Upper lobe of right lung (tissue), 1 donor: Measurements from ENCODE around the gene SERTAD1. TPM values are rescaled to one million over a fixed set of nuclear protein-coding genes. Genes with fewer than 3 reads are reported as not detected.
"Not testable (repeated sequence)": the region's sequence is repeated elsewhere in the genome, so short reads cannot be mapped to it uniquely, and the experiment has no call there.

Source experiments
- ATAC-seq: fragments of 200-7000 bp; cut with Tn5 transposase; one replicate; pipeline ENCODE4 v1.9.1; 2020; ENCODE audit warnings: mild to moderate bottlenecking, moderate library complexity
- DNase-seq: peaks from one replicate; pipeline ENCODE4 v3.0.0-alpha.2; 2020
- H3K27ac ChIP-seq: fragments of 200-600 bp; one replicate; pipeline ENCODE4 v1.8.0; 2022
- H3K27me3 ChIP-seq: fragments of 200-600 bp; one replicate; pipeline ENCODE4 v1.8.0; 2022; ENCODE audit warnings: mild to moderate bottlenecking
- H3K36me3 ChIP-seq: fragments of 200-600 bp; one replicate; pipeline ENCODE4 v1.8.0; 2022
- H3K4me1 ChIP-seq: fragments of 200-600 bp; one replicate; pipeline ENCODE4 v1.8.0; 2022
- H3K4me3 ChIP-seq: fragments of 200-600 bp; one replicate; pipeline ENCODE4 v1.8.0; 2022; ENCODE audit warnings: mild to moderate bottlenecking
- H3K9me3 ChIP-seq: fragments of 200-600 bp; one replicate; pipeline ENCODE4 v1.8.0; 2022
- CTCF ChIP-seq: fragments of 200-600 bp; IDR thresholded peaks from one replicate; pipeline ENCODE4 v1.8.0; 2022; ENCODE audit warnings: antibody characterized with exemption
- intact Hi-C: fragments of 100-400 bp; cut with DNase I; formaldehyde crosslinking; loops from one replicate; pipeline ENCODE4 v1.11.0; 2022
- total RNA-seq: library from RNA; stranded (reverse); fragmentation: NEBNext Ultra II Directional; extraction: Animal tissue kit (Norgen Biotek cat#: 25700); gene quantifications from one replicate; pipeline ENCODE4 v1.2.1, GENCODE V29; 2021
- donor health status: DM: no; HTN: yes; CAD: no; lungs with severe emphysema.

SERTAD1 gene
- total RNA-seq, 1 donor from 2014 or later = 22.1 TPM

DNA sequence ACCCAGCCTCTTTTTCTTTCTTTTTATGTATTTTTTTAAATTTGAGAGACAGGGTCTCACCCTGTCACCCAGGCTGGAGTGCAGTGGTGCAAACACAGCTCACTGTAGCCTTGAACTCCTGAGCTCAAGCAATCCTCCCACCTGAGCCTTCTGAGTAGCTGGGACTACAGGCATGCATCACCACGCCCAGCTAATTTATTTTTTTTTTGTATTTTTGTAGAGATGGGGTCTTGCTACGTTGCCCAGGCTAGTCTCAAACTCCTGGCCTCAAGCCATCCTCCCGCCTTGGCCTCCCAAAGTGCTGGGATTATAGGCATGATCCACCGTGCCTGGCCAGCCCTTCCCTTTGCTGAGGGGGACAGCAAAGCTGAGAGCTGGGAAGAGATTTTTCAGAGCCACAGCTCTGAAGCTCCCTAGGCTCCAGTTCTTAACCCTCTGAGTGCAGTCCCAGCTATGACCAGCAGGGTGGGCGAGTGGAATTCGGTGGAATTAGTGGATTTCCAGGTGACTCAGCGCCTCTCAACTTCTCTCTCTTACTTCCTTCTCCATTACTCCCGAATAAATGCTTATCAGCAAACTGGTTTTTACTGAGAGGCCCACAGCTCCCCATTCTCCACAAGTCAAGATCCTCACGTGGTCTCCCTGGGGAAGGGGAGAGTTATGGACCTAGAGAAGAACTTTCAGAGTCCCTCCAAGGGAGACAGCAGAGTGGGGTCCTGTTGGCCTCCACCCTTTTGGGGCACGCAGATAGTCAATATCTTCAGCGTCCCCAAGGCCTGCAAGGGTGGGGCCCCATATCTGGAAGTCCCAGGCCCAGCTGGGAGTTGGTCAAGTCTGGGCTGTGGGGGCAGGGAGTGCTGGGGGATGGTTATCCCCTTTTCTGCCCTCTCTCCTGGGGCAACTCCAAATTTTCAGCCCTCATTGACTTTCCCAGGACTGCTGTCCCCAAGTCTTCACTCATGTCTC is 38.5 kb upstream of the SERTAD1 start:
- DNase-seq (peak; percentile 92), ATAC-seq (peak; percentile 55)
- Histone ChIP-seq H3K36me3 (no peaks in the 10 kb centered on the region), H3K4me1 (peaks cover 42% of the 10 kb centered on the region), H3K4me3 (peak overlapping the region; percentile 87), H3K27ac (peak overlapping the region; percentile 97), H3K9me3 (no peaks in the 10 kb centered on the region), H3K27me3 (peaks cover 5% of the 10 kb centered on the region)
- peak; percentile 91 for TF ChIP-seq CTCF
- intact Hi-C loops = no loop called here

- H3K27me3 ChIP-seq, H3K36me3 ChIP-seq, H3K9me3 ChIP-seq, intact Hi-C loops: not testable (repeated sequence)
- Histone ChIP-seq H3K4me1 (peaks cover 42% of the 10 kb centered on the region), H3K4me3 (peak overlapping the region; percentile 87), H3K27ac (peak overlapping the region; percentile 97)
- ATAC-seq (peak; percentile 0), DNase-seq (peak; percentile 79)
These were observed 37.8 kb upstream of the SERTAD1 start for GRCh38 chr19:40463587-40464037.

DNA sequence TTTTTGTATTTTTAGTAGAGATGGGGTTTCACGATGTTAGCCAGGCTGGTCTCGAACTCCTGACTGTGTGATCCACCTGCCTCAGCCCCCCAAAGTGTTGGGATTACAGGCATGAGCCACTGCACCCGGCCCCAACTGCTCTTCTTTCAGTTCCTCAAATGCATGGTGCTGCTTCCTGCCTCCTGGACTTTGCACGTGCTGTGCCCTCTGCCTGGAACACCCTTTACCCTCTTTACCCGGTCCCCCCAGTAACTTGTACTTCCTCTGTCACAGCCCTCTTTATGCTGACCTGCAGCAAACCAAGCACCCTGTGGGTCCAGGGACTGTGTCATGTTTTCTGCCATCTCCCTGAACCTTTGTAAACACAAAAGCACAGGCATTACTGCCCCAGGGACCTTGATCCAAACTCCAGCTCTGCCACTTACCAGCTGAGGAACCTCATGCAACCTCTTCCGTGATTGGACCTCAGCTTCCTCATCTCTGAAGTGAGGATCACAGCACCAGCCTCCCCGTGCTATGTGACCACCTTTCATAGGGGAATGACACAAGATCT is 36.0 kb upstream of the SERTAD1 start:
- TF ChIP-seq CTCF = no peak
- intact Hi-C loops = no loop called here

DNA sequence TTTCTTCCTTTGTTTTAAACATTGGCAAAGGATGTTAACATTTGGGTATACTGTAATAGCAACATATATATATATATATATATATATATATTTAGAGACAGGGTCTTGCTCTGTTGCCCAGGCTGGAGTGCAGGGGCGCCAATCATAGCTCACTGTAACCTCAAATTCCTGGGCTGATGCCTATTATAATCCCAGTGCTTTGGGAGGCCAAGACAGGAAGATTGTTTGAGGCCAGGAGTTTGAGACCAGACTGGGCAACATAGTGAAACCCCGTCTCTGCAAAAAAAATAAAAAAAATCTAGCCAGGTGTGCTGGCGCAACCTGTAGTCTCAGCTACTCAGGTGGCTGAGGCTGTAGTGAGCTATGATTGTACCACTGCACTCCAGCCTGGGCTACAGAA is 34.4 kb upstream of the SERTAD1 start:
- intact Hi-C loops = no loop called here
- Histone ChIP-seq H3K36me3 (peaks cover 19% of the 10 kb centered on the region), H3K27ac (no peak overlapping the region), H3K4me1 (peaks cover 30% of the 10 kb centered on the region), H3K9me3 (no peaks in the 10 kb centered on the region), H3K4me3 (no peak overlapping the region), H3K27me3 (no peaks in the 10 kb centered on the region)
- ATAC-seq (no peak), DNase-seq (no peak)
- TF ChIP-seq CTCF = no peak

More for the DNA sequence above, 36.0 kb upstream of the SERTAD1 start:
- Histone ChIP-seq H3K4me1 (peaks cover 37% of the 10 kb centered on the region), H3K27ac (peak overlapping the region; percentile 30), H3K4me3 (no peak overlapping the region), H3K27me3 (no peaks in the 10 kb centered on the region), H3K36me3 (peaks cover 6% of the 10 kb centered on the region), H3K9me3 (no peaks in the 10 kb centered on the region)
- peak; percentile 75 for DNase-seq
- ATAC-seq = peak; percentile 0

- Histone ChIP-seq H3K9me3 (no peaks in the 10 kb centered on the region), H3K36me3 (peaks cover 25% of the 10 kb centered on the region), H3K27me3 (no peaks in the 10 kb centered on the region), H3K4me1 (peaks cover 16% of the 10 kb centered on the region), H3K27ac (no peak overlapping the region), H3K4me3 (no peak overlapping the region)
- intact Hi-C loops = no loop called here
- no peak for DNase-seq
- no peak for ATAC-seq
- no peak for TF ChIP-seq CTCF
These were observed 32.8 kb upstream of the SERTAD1 start for GRCh38 chr19:40458597-40458974.

DNA sequence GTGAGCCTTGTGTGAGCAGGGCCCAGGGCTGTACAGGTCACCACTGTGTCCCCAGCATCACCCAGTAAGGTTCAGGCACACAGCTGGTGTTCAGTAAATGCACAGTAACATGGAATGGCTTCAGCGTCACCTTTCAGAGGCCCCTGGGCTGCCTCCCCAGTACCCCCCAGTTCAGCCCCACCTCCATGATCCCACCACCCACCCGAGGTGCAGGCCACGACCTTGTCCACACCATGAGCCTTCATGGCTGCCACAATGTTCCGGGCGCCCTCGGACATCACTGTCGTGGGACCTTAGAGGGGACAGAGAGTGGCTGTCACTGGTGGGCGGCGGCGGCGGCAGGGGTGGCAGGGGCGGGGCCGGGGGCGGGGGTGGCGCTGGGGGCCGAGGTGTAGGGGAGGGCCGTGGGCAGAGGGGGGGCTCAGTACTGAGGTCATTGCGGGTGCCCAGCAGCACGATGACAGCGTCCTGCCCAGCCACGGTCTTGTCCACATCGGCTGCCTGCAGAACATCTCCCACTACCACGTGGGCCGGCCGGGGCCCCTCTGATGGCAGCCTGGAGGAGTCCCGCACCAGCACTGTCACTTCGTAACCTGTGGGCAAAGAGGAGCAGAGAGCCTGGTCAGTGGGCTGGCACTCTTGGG is 32.3 kb upstream of the SERTAD1 start:
- intact Hi-C loops = no loop called here
- H3K4me3 ChIP-seq = no peak overlapping the region
- no peak overlapping the region for H3K27ac ChIP-seq
- H3K27me3 ChIP-seq = no peaks in the 10 kb centered on the region
- DNase-seq (no peak), ATAC-seq (no peak)
- H3K36me3 ChIP-seq = peaks cover 25% of the 10 kb centered on the region
- H3K9me3 ChIP-seq = no peaks in the 10 kb centered on the region
- no peak for TF ChIP-seq CTCF
- peaks cover 14% of the 10 kb centered on the region for H3K4me1 ChIP-seq
